Neural progenitor cell (in vitro differentiated cells): Measurements from ENCODE around the gene SDK2. TPM values are rescaled to one million over a fixed set of nuclear protein-coding genes. Genes with fewer than 3 reads are reported as not detected.

Experiments used
- DNase-seq: peaks from one replicate; pipeline ENCODE4 v3.0.0-alpha.2; 2016; ENCODE audit warnings: low spot score
- H2AFZ ChIP-seq: fragments of 200-600 bp; sonication (generic); replicated peaks from 2 replicates; pipeline ENCODE4 v1.6.1; 2016; ENCODE audit warnings: antibody characterized with exemption
- H3F3A ChIP-seq: fragments of 200-600 bp; sonication (generic); 2 replicates; pipeline ENCODE4 v1.6.1; 2016; ENCODE audit warnings: antibody characterized with exemption, low read depth
- H3K27ac ChIP-seq: fragments of 200-600 bp; sonication (generic); 2 replicates; pipeline ENCODE4 v1.5.1; 2016; ENCODE audit warnings: mild to moderate bottlenecking
- H3K27me3 ChIP-seq: fragments of 200-600 bp; sonication (generic); 2 replicates; pipeline ENCODE4 v1.6.1; 2016; ENCODE audit warnings: mild to moderate bottlenecking, moderate library complexity
- H3K36me3 ChIP-seq: fragments of 200-600 bp; sonication (generic); 2 replicates; pipeline ENCODE4 v1.5.1; 2016
- H3K4me1 ChIP-seq: fragments of 200-600 bp; sonication (generic); 2 replicates; pipeline ENCODE4 v1.6.1; 2016; ENCODE audit warnings: mixed run types
- H3K4me2 ChIP-seq: fragments of 200-600 bp; sonication (generic); 2 replicates; pipeline ENCODE4 v1.6.1; 2016
- H3K4me3 ChIP-seq: fragments of 200-600 bp; sonication (generic); 2 replicates; pipeline ENCODE4 v1.5.1; 2016
- H3K79me2 ChIP-seq: fragments of 200-600 bp; sonication (generic); 2 replicates; pipeline ENCODE4 v1.6.1; 2016; ENCODE audit warnings: low read depth
- H3K9ac ChIP-seq: fragments of 200-600 bp; sonication (generic); 2 replicates; pipeline ENCODE4 v1.6.1; 2016
- H3K9me3 ChIP-seq: fragments of 200-600 bp; sonication (generic); 2 replicates; pipeline ENCODE4 v1.5.1; 2016; ENCODE audit warnings: low read depth
- H4K20me1 ChIP-seq: fragments of 200-600 bp; sonication (generic); 2 replicates; pipeline ENCODE4 v1.6.1; 2016; ENCODE audit warnings: low read depth
- H3K27ac Mint-ChIP-seq: 3 replicates; pipeline ENCODE4 v1.8.0; 2021; ENCODE audit warnings: mixed read lengths
- H3K27me3 Mint-ChIP-seq: 2 replicates; pipeline ENCODE4 v1.8.0; 2022; ENCODE audit warnings: low read depth, mild to moderate bottlenecking, inconsistent platforms, moderate library complexity, mixed read lengths; ENCODE audit not compliant: insufficient read depth
- H3K36me3 Mint-ChIP-seq: 3 replicates; pipeline ENCODE4 v1.8.0; 2021; ENCODE audit warnings: mixed read lengths
- H3K4me1 Mint-ChIP-seq: 3 replicates; pipeline ENCODE4 v1.8.0; 2021; ENCODE audit warnings: mixed read lengths
- H3K4me3 Mint-ChIP-seq: 3 replicates; pipeline ENCODE4 v1.8.0; 2021; ENCODE audit warnings: mild to moderate bottlenecking, moderate library complexity, mixed read lengths
- H3K9me3 Mint-ChIP-seq: 3 replicates; pipeline ENCODE4 v1.8.0; 2020; ENCODE audit warnings: mixed read lengths
- EZH2 ChIP-seq: fragments of 200-600 bp; sonication (generic); IDR thresholded peaks from 2 replicates; pipeline ENCODE4 v1.6.1; 2017; ENCODE audit warnings: antibody characterized with exemption, mild to moderate bottlenecking, moderate library complexity
- EZH2phosphoT487 ChIP-seq: fragments of 200-600 bp; sonication (generic); IDR thresholded peaks from 2 replicates; pipeline ENCODE4 v1.6.1; 2017; ENCODE audit warnings: antibody characterized with exemption
- total RNA-seq: library from RNA; depleted of rRNA; stranded (reverse); fragments of >200 nt; gene quantifications from 2 replicates; pipeline ENCODE4 v1.2.3, GENCODE V29; 2015; ENCODE audit warnings: low replicate concordance
- TF ChIP-seq, protein P1 (sequence below): fragments of 200-600 bp; sonication (generic); IDR thresholded peaks from 2 replicates; pipeline ENCODE4 v1.5.1; 2017; ENCODE audit warnings: antibody characterized with exemption, mild to moderate bottlenecking

SDK2 gene
- total RNA-seq, 1 donor from 2014 or later = 15.3 TPM

- Mint-ChIP-seq H3K27ac (peak overlapping the region; percentile 99), H3K9me3 (peaks cover 13% of the 10 kb centered on the region), H3K27me3 (peaks cover 5% of the 10 kb centered on the region), H3K36me3 (peaks cover 14% of the 10 kb centered on the region), H3K4me3 (peak overlapping the region; percentile 66), H3K4me1 (peaks cover 84% of the 10 kb centered on the region)
- Histone ChIP-seq H2AFZ (no peak overlapping the region), H3K4me1 (peaks cover 75% of the 10 kb centered on the region), H3F3A (peaks cover 65% of the 10 kb centered on the region), H3K27me3 (no peaks in the 10 kb centered on the region), H3K9ac (no peak overlapping the region), H3K36me3 (no peaks in the 10 kb centered on the region), H4K20me1 (peaks cover 5% of the 10 kb centered on the region), H3K79me2 (peaks cover 73% of the 10 kb centered on the region), H3K27ac (peak overlapping the region; percentile 97), H3K9me3 (peaks cover 3% of the 10 kb centered on the region), H3K4me2 (peak overlapping the region; percentile 73), H3K4me3 (peak overlapping the region; percentile 25)
- peak; percentile 52 for DNase-seq
- TF ChIP-seq, protein P1, sequence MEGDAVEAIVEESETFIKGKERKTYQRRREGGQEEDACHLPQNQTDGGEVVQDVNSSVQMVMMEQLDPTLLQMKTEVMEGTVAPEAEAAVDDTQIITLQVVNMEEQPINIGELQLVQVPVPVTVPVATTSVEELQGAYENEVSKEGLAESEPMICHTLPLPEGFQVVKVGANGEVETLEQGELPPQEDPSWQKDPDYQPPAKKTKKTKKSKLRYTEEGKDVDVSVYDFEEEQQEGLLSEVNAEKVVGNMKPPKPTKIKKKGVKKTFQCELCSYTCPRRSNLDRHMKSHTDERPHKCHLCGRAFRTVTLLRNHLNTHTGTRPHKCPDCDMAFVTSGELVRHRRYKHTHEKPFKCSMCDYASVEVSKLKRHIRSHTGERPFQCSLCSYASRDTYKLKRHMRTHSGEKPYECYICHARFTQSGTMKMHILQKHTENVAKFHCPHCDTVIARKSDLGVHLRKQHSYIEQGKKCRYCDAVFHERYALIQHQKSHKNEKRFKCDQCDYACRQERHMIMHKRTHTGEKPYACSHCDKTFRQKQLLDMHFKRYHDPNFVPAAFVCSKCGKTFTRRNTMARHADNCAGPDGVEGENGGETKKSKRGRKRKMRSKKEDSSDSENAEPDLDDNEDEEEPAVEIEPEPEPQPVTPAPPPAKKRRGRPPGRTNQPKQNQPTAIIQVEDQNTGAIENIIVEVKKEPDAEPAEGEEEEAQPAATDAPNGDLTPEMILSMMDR = no peak
- no peak for TF ChIP-seq EZH2phosphoT487
- no peak for TF ChIP-seq EZH2
Measured at GRCh38 chr17:73614256-73614655, 30.0 kb downstream of the SDK2 start.

DNA sequence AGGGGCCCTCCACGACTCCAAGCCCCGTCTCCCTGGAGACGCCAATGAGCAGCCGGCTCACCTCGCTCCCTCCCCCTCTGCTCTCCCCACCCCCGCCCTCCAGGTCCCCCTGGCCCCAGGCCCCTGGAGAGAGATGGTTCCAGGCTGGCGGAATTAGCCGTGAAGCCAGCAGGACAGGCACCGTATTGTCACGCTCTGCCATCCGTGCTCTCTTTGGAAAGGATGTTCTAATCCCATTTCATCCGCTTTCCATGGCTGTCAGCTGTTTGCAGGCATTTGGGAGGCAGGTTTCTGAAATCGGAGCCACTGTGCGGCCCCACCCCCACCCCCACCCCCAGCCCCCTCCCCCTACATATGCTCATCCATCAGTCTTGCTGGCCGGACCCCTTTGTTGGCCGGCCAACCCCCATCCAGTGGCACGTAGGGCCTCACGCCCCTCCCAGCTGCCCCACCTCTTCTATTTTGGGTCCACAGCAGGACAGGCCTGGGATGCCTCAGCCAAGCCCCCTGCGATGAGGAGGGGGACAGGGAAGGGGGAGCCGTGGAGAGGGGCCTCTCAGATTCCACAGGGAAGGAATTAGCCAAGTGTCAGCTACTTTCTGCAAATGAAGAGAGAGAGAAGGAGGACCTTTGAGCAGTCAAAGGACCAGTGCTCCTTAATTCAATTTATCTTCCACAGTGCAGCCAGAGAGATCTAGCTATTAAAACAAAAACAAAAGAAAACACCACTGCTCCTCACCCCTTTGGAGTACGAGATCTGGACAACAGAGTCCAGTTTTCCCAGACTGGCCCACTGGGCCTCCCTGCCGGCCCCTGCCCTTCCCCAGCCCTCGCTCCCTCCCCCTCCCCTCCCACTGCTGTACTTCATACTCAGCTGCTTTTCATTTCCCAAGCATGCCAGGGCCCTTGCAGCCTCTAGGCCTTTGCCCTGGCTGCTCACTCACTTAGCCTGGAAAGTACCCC, 30.7 kb downstream of the SDK2 start:
- H3K9me3 Mint-ChIP-seq = peaks cover 8% of the 10 kb centered on the region
- H3K36me3 ChIP-seq = no peaks in the 10 kb centered on the region
- H3K4me2 ChIP-seq = peak overlapping the region; percentile 73
- peaks cover 17% of the 10 kb centered on the region for H3K36me3 Mint-ChIP-seq
- peaks cover 76% of the 10 kb centered on the region for H3K4me1 ChIP-seq
- H3K4me3 ChIP-seq = peak overlapping the region; percentile 25
- peaks cover 90% of the 10 kb centered on the region for H3K4me1 Mint-ChIP-seq
- H3K27me3 ChIP-seq = no peaks in the 10 kb centered on the region
- H3K9me3 ChIP-seq = no peaks in the 10 kb centered on the region
- H3K27ac ChIP-seq = peak overlapping the region; percentile 97
- peaks cover 61% of the 10 kb centered on the region for H3F3A ChIP-seq
- H2AFZ ChIP-seq = no peak overlapping the region
- peaks cover 5% of the 10 kb centered on the region for H4K20me1 ChIP-seq
- peaks cover 5% of the 10 kb centered on the region for H3K27me3 Mint-ChIP-seq
- DNase-seq = peak; percentile 97
- H3K27ac Mint-ChIP-seq = peak overlapping the region; percentile 99
- H3K9ac ChIP-seq = no peak overlapping the region
- TF ChIP-seq EZH2 = no peak
- TF ChIP-seq, protein P1 = no peak
- peaks cover 73% of the 10 kb centered on the region for H3K79me2 ChIP-seq
- peak overlapping the region; percentile 66 for H3K4me3 Mint-ChIP-seq

DNA sequence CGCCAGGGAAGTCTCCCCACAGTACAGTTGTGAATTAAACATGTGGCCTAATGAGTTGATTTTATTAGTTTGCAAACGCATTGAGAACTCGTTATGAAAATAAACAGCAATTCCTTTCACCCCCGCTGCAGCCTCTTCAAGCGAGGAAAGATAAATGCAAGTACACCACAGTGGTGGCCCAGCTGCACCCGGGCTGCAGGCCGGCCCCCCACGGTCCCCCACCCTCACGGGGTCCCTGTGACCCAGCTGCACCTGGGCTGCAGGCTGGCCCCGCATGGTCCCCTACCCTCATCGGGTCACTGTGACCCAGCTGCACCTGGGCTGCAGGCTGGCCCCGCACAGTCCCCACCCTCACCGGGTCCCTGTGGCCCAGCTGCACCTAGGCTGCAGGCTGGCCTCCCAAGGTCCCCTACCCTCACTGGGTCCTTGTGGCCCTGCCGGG, 32.2 kb downstream of the SDK2 start:
- Histone ChIP-seq H3K36me3 (no peaks in the 10 kb centered on the region), H3K4me1 (peaks cover 62% of the 10 kb centered on the region), H3K9ac (no peak overlapping the region), H3K27me3 (no peaks in the 10 kb centered on the region), H3K4me3 (peak overlapping the region; percentile 14), H2AFZ (no peak overlapping the region), H3K79me2 (peaks cover 73% of the 10 kb centered on the region), H4K20me1 (peaks cover 5% of the 10 kb centered on the region), H3K9me3 (no peaks in the 10 kb centered on the region), H3K27ac (peak overlapping the region; percentile 93), H3K4me2 (peak overlapping the region; percentile 62), H3F3A (peaks cover 46% of the 10 kb centered on the region)
- no peak for TF ChIP-seq EZH2phosphoT487
- TF ChIP-seq EZH2 = no peak
- TF ChIP-seq, protein P1 = no peak
- peak overlapping the region; percentile 41 for H3K4me3 Mint-ChIP-seq
- H3K27ac Mint-ChIP-seq = peak overlapping the region; percentile 91
- no peaks in the 10 kb centered on the region for H3K9me3 Mint-ChIP-seq
- H3K36me3 Mint-ChIP-seq = peaks cover 18% of the 10 kb centered on the region
- peaks cover 83% of the 10 kb centered on the region for H3K4me1 Mint-ChIP-seq
- H3K27me3 Mint-ChIP-seq = peaks cover 3% of the 10 kb centered on the region
- DNase-seq = no peak
